H1 (cell line): ENCODE measurements around the gene ATP6V0E2. TPM values are rescaled to one million over a fixed set of nuclear protein-coding genes. Genes with fewer than 3 reads are reported as not detected.

Experiments
- CTCF ChIA-PET: fragments of 300-600 bp; sonication (Branson Sonifier 250); formaldehyde crosslinking; loops from one replicate; lab custom pipeline; 2021; ENCODE audit not compliant: partially characterized antibody; lab: Charles Lee
- POLR2A ChIA-PET: fragments of 300-600 bp; sonication (Branson Sonifier 250); formaldehyde crosslinking; loops from one replicate; lab custom pipeline; 2021; ENCODE audit warnings: inconsistent platforms; ENCODE audit not compliant: partially characterized antibody; lab: Charles Lee
- DNase-seq, 2 experiments: peaks; one replicate each; pipeline versions ENCODE4 v3.0.0 to v3.0.0-alpha.2; 2010 to 2022; ENCODE audit warnings: low spot score in 2 of 2, low read depth in 1 of 2, mixed read lengths in 1 of 2
- FAIRE-seq: peaks from 2 replicates; lab custom pipeline; 2011; peaks lifted over from hg19 to GRCh38; lab: Jason Lieb, UNC
- H2AFZ ChIP-seq: 2 replicates; pipeline ENCODE4 v1.8.1; 2012; ENCODE audit warnings: low read length, inconsistent platforms
- H2AK5ac ChIP-seq: 2 replicates; pipeline ENCODE4 v1.6.1; 2013; ENCODE audit warnings: low read depth, low read length
- H2BK120ac ChIP-seq: replicated peaks from 2 replicates; pipeline ENCODE3; 2013; ENCODE audit warnings: low read depth, low read length, inconsistent platforms
- H2BK12ac ChIP-seq: 2 replicates; pipeline ENCODE4 v1.6.1; 2013; ENCODE audit warnings: low read depth, low read length
- H2BK15ac ChIP-seq: 2 replicates; pipeline ENCODE4 v1.6.1; 2013; ENCODE audit warnings: low read length
- H2BK20ac ChIP-seq: 2 replicates; pipeline ENCODE4 v1.6.1; 2013; ENCODE audit warnings: low read length
- H2BK5ac ChIP-seq: 2 replicates; pipeline ENCODE4 v1.6.1; 2013; ENCODE audit warnings: low read depth, low read length
- H3K14ac ChIP-seq: 2 replicates; pipeline ENCODE4 v1.6.1; 2013; ENCODE audit warnings: inconsistent platforms; ENCODE audit not compliant: insufficient read length
- H3K18ac ChIP-seq: 2 replicates; pipeline ENCODE4 v1.6.1; 2013; ENCODE audit warnings: low read length; ENCODE audit errors: extremely low read depth
- H3K23ac ChIP-seq: 2 replicates; pipeline ENCODE4 v1.6.1; 2013; ENCODE audit warnings: inconsistent platforms; ENCODE audit not compliant: insufficient read length
- H3K23me2 ChIP-seq: 2 replicates; pipeline ENCODE4 v1.6.1; 2013; ENCODE audit warnings: low read depth, low read length
- H3K27ac ChIP-seq: 2 replicates; pipeline ENCODE4 v1.6.1; 2011; ENCODE audit warnings: low read depth, low read length, inconsistent platforms
- H3K27me3 ChIP-seq, 4 experiments: replicated peaks in 1 of 4; 1 replicate in 1 of 4; 2 replicates in 3 of 4; pipeline versions ENCODE4 v1.6.1 to v1.8.1; 2011 to 2013; ENCODE audit warnings: low read length in 3 of 4, mild to moderate bottlenecking in 3 of 4, inconsistent platforms in 2 of 4, mixed read lengths in 2 of 4, moderate library complexity in 1 of 4; ENCODE audit not compliant: control insufficient read depth in 3 of 4, insufficient read depth in 3 of 4; ENCODE audit errors: extremely low read depth in 1 of 4
- H3K36me3 ChIP-seq, 4 experiments: 2 replicates each; pipeline versions ENCODE4 v1.6.1 to v1.8.1; 2011 to 2013; ENCODE audit warnings: mild to moderate bottlenecking in 4 of 4, low read length in 3 of 4, moderate library complexity in 2 of 4, control low read depth in 1 of 4, inconsistent platforms in 1 of 4; ENCODE audit not compliant: insufficient read depth in 4 of 4, control insufficient read depth in 2 of 4
- H3K4ac ChIP-seq: replicated peaks from 2 replicates; pipeline ENCODE3; 2013; ENCODE audit warnings: low read length, low read depth, mixed read lengths, inconsistent platforms; ENCODE audit not compliant: insufficient read length
- H3K4me1 ChIP-seq, 4 experiments: replicated peaks in 1 of 4; 1 replicate in 1 of 4; 2 replicates in 3 of 4; pipeline versions ENCODE4 v1.6.1 to v1.8.1; 2011 to 2013; ENCODE audit warnings: low read length in 3 of 4, inconsistent platforms in 2 of 4, mixed read lengths in 1 of 4; ENCODE audit not compliant: insufficient read depth in 4 of 4, control insufficient read depth in 3 of 4
- H3K4me2 ChIP-seq, 2 experiments: 2 replicates each; pipeline versions ENCODE4 v1.6.1 to v1.8.1; 2011 to 2013; ENCODE audit warnings: low read depth in 2 of 2, low read length in 2 of 2, control low read depth in 1 of 2, inconsistent platforms in 1 of 2, mild to moderate bottlenecking in 1 of 2; ENCODE audit not compliant: insufficient read depth in 1 of 2
- H3K4me3 ChIP-seq, 4 experiments: fragments of 200-600, 300-600 bp in 1 of 4; sonication (generic), shearing (Covaris generic), sonication (Bioruptor Twin) in 1 of 4; 2 replicates each; pipeline versions ENCODE4 v1.5.1 to v1.8.1; 2011 to 2016; ENCODE audit warnings: low read length in 4 of 4, low read depth in 3 of 4, control low read depth in 2 of 4, inconsistent platforms in 2 of 4, mild to moderate bottlenecking in 2 of 4, mixed read lengths in 1 of 4, moderate library complexity in 1 of 4; ENCODE audit not compliant: insufficient read depth in 2 of 4; ENCODE audit errors: extremely low read depth in 1 of 4
- H3K56ac ChIP-seq: replicated peaks from 2 replicates; pipeline ENCODE3; 2013; ENCODE audit warnings: low read depth, mild to moderate bottlenecking, mixed read lengths, low read length, inconsistent platforms; ENCODE audit not compliant: insufficient read length
- H3K79me1 ChIP-seq: 2 replicates; pipeline ENCODE4 v1.6.1; 2013; ENCODE audit warnings: low read depth, low read length, control low read depth
- H3K79me2 ChIP-seq, 2 experiments: 2 replicates each; pipeline versions ENCODE4 v1.6.1 to v1.8.1; 2012 to 2013; ENCODE audit warnings: low read length in 2 of 2, mild to moderate bottlenecking in 2 of 2, inconsistent platforms in 1 of 2; ENCODE audit not compliant: insufficient read depth in 2 of 2, control insufficient read depth in 1 of 2
- H3K9ac ChIP-seq, 4 experiments: replicated peaks in 1 of 4; 1 replicate in 1 of 4; 2 replicates in 3 of 4; pipeline versions ENCODE4 v1.6.1 to v1.8.1; 2011 to 2013; ENCODE audit warnings: low read depth in 3 of 4, low read length in 3 of 4, control low read depth in 2 of 4, mild to moderate bottlenecking in 2 of 4, moderate library complexity in 2 of 4, inconsistent platforms in 1 of 4; ENCODE audit errors: extremely low read depth in 1 of 4
- H3K9me3 ChIP-seq, 2 experiments: 2 replicates each; pipeline versions ENCODE4 v1.6.1 to v1.8.1; 2012 to 2013; ENCODE audit warnings: mild to moderate bottlenecking in 2 of 2, moderate library complexity in 2 of 2, control low read depth in 1 of 2, inconsistent platforms in 1 of 2, low read depth in 1 of 2, low read length in 1 of 2, mixed read lengths in 1 of 2; ENCODE audit not compliant: insufficient read depth in 2 of 2
- H4K20me1 ChIP-seq, 2 experiments: replicated peaks in 1 of 2; 2 replicates each; pipeline versions ENCODE3 to v1.8.1; 2011 to 2013; ENCODE audit warnings: inconsistent platforms in 2 of 2, low read length in 2 of 2, mild to moderate bottlenecking in 1 of 2; ENCODE audit not compliant: insufficient read depth in 2 of 2, control insufficient read depth in 1 of 2
- H4K5ac ChIP-seq: 2 replicates; pipeline ENCODE4 v1.6.1; 2013; ENCODE audit warnings: low read length, low read depth, mixed read lengths, inconsistent platforms; ENCODE audit not compliant: insufficient read length
- H4K8ac ChIP-seq: 2 replicates; pipeline ENCODE4 v1.8.0; 2013; ENCODE audit warnings: mild to moderate bottlenecking, moderate library complexity, low read length, inconsistent platforms; ENCODE audit not compliant: insufficient read depth; ENCODE audit errors: extremely low read depth
- H4K91ac ChIP-seq: replicated peaks from 2 replicates; pipeline ENCODE3; 2013; ENCODE audit warnings: low read length, mixed read lengths, inconsistent platforms; ENCODE audit not compliant: insufficient read length
- CREB1 ChIP-seq: IDR thresholded peaks from 2 replicates; pipeline ENCODE4 v1.6.1; 2012; ENCODE audit warnings: inconsistent platforms
- FOSL1 ChIP-seq: IDR thresholded peaks from 2 replicates; pipeline ENCODE4 v1.6.1; 2011; ENCODE audit warnings: mild to moderate bottlenecking, low read depth, low read length, moderate library complexity; ENCODE audit not compliant: insufficient read depth
- RBBP5 ChIP-seq: IDR thresholded peaks from 2 replicates; pipeline ENCODE4 v1.7.1; 2012; ENCODE audit warnings: low read depth, mild to moderate bottlenecking, inconsistent platforms, low read length, moderate library complexity, borderline replicate concordance
- SIRT6 ChIP-seq: IDR thresholded peaks from one replicate; pipeline ENCODE4 v1.7.1; 2012; ENCODE audit warnings: low read length, inconsistent platforms
- SP2 ChIP-seq: IDR thresholded peaks from 2 replicates; pipeline ENCODE4 v1.6.1; 2012; ENCODE audit warnings: mild to moderate bottlenecking, low read length, inconsistent platforms
- SP4 ChIP-seq: IDR thresholded peaks from 2 replicates; pipeline ENCODE4 v1.6.1; 2012; ENCODE audit warnings: low read length, inconsistent platforms
- SUZ12 ChIP-seq: fragments of 200-600 bp; sonication (generic); IDR thresholded peaks from 2 replicates; pipeline ENCODE4 v1.6.1; 2012; ENCODE audit warnings: mild to moderate bottlenecking, inconsistent platforms, low read length, moderate library complexity, mixed read lengths
- TAF1 ChIP-seq: IDR thresholded peaks from 2 replicates; pipeline ENCODE4 v1.6.1; 2011; ENCODE audit warnings: mild to moderate bottlenecking, low read depth, low read length
- TAF7 ChIP-seq: optimal IDR thresholded peaks from 2 replicates; pipeline ENCODE3; 2011; ENCODE audit warnings: low read depth, mild to moderate bottlenecking, inconsistent platforms, low read length, moderate library complexity, borderline replicate concordance
- TCF12 ChIP-seq: IDR thresholded peaks from 2 replicates; pipeline ENCODE4 v1.6.1; 2011; ENCODE audit warnings: low read depth, mild to moderate bottlenecking, low read length
- WGBS, 2 experiments: shearing (Covaris generic) in 1 of 2; methylation state at CpG; one replicate each; pipeline versions ENCODE4 v1.1.6 to v1.1.7; 2013 to 2015; ENCODE audit warnings: low lambda C conversion rate in 2 of 2, mixed read lengths in 2 of 2, inconsistent platforms in 1 of 2, low coverage in 1 of 2, missing lambda C conversion rate in 1 of 2; ENCODE audit not compliant: insufficient replicate concordance in 2 of 2, insufficient coverage in 1 of 2, insufficient read length in 1 of 2; ENCODE audit errors: extremely low coverage in 1 of 2, missing lambda C conversion rate in 1 of 2; 5-methylcytosine and 5-hydroxymethylcytosine counted together
- polyA plus RNA-seq, 7 experiments: library from polyadenylated mRNA; depleted of rRNA in 3 of 7; stranded (reverse) in 5 of 7; unstranded in 2 of 7; fragments of >200 nt in 5 of 7; fragments of 200-250 nt in 2 of 7; gene quantifications; 1 replicate in 5 of 7; 2 replicates in 1 of 7; 4 replicates in 1 of 7; pipeline versions ENCODE4 v1.2.1 to v1.2.3, GENCODE V29; 2011 to 2013; ENCODE audit warnings: missing spikeins in 2 of 7, mixed read lengths in 2 of 7
- total RNA-seq: library from RNA; stranded (reverse); fragmentation: NEBNext Ultra II Directional; extraction: Animal tissue kit (Norgen Biotek cat#: 25700); gene quantifications from 2 replicates; pipeline ENCODE4 v1.2.1, GENCODE V29; 2021
- TF ChIP-seq, protein P1 (sequence below): IDR thresholded peaks from 2 replicates; pipeline ENCODE4 v1.6.1; 2012; ENCODE audit warnings: inconsistent platforms
- TF ChIP-seq, protein P2 (sequence below), 3 experiments: IDR thresholded peaks; 1 replicate in 2 of 3; 2 replicates in 1 of 3; pipeline versions ENCODE4 v1.5.1 to v1.6.1; 2011; ENCODE audit warnings: low read length in 3 of 3, mild to moderate bottlenecking in 3 of 3, inconsistent platforms in 2 of 3, low read depth in 1 of 3, moderate library complexity in 1 of 3; ENCODE audit not compliant: insufficient read depth in 1 of 3; ENCODE audit errors: control extremely low read depth in 1 of 3

ATP6V0E2 gene
- total and polyA plus RNA-seq, 2 of the 8 experiments (the other 6 are each of a cell fraction or from before 2014, with no cell fraction given): 26.1 to 47.9 TPM

GRCh38 chr7:149883048-149883438 lies 9.3 kb downstream of the ATP6V0E2 start:
- no peak overlapping the region for H2BK120ac ChIP-seq
- H3K79me1 ChIP-seq: no peaks in the 10 kb centered on the region
- no peak overlapping the region for H3K4me2 ChIP-seq
- no peak overlapping the region for H2AFZ ChIP-seq
- H4K5ac ChIP-seq: no peak overlapping the region
- WGBS, 2 experiments: 78% methylated on average over 8 of the region's 8 CpGs; no CpG with 5 or more reads in 1 of the 2 experiments
- no peaks in the 10 kb centered on the region for H3K9me3 ChIP-seq
- H3K4me3 ChIP-seq: no peak overlapping the region
- H2BK5ac ChIP-seq: no peak overlapping the region
- peaks cover 0 to 1% of the 10 kb centered on the region in 2 experiments for H4K20me1 ChIP-seq
- POLR2A ChIA-PET: no interaction called here
- H3K9ac ChIP-seq: no peak overlapping the region
- no peaks in the 10 kb centered on the region for H3K23me2 ChIP-seq
- H2BK20ac ChIP-seq: no peak overlapping the region
- FAIRE-seq (no peak), DNase-seq (no peak)
- no peak overlapping the region for H3K56ac ChIP-seq
- CTCF ChIA-PET: interaction anchor here (0.7 to 7.0 kb wide), 18 partner anchors 8 to 131 kb away, joined by 3 to 68 read pairs (median 4); no protein-coding TSS in a partner anchor
- peak overlapping the region; percentile 54; the same call in 1 of the 2 replicates for H2BK15ac ChIP-seq
- H3K79me2 ChIP-seq: no peaks in the 10 kb centered on the region
- H3K4me1 ChIP-seq: peaks cover 5 to 9% (median 5%) of the 10 kb centered on the region in 4 experiments; a peak in 6 of 7 replicates
- H3K23ac ChIP-seq: no peak overlapping the region
- H4K8ac ChIP-seq: no peak overlapping the region
- no peak overlapping the region for H3K27ac ChIP-seq
- no peaks in the 10 kb centered on the region for H3K27me3 ChIP-seq
- peak overlapping the region; percentile 0; the same call in 1 of the 2 replicates for H2BK12ac ChIP-seq
- no peak overlapping the region for H3K14ac ChIP-seq
- H3K18ac ChIP-seq: 0 out of 2 replicates have a peak overlapping the region, but pooled peaks have one; percentile 38
- H3K36me3 ChIP-seq: no peaks in the 10 kb centered on the region; a peak in 1 of 8 replicates
- H2AK5ac ChIP-seq: no peak overlapping the region
- H3K4ac ChIP-seq: no peak overlapping the region
- no peak overlapping the region for H4K91ac ChIP-seq
- TF ChIP-seq RBBP5 (no peak), TCF12 (no peak), SP2 (no peak), TAF1 (no peak), SUZ12 (no peak), SIRT6 (no peak), TAF7 (no peak), FOSL1 (no peak), CREB1 (no peak), SP4 (no peak)
- TF ChIP-seq, protein P1, sequence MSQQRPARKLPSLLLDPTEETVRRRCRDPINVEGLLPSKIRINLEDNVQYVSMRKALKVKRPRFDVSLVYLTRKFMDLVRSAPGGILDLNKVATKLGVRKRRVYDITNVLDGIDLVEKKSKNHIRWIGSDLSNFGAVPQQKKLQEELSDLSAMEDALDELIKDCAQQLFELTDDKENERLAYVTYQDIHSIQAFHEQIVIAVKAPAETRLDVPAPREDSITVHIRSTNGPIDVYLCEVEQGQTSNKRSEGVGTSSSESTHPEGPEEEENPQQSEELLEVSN: no peak
- TF ChIP-seq, protein P2, sequence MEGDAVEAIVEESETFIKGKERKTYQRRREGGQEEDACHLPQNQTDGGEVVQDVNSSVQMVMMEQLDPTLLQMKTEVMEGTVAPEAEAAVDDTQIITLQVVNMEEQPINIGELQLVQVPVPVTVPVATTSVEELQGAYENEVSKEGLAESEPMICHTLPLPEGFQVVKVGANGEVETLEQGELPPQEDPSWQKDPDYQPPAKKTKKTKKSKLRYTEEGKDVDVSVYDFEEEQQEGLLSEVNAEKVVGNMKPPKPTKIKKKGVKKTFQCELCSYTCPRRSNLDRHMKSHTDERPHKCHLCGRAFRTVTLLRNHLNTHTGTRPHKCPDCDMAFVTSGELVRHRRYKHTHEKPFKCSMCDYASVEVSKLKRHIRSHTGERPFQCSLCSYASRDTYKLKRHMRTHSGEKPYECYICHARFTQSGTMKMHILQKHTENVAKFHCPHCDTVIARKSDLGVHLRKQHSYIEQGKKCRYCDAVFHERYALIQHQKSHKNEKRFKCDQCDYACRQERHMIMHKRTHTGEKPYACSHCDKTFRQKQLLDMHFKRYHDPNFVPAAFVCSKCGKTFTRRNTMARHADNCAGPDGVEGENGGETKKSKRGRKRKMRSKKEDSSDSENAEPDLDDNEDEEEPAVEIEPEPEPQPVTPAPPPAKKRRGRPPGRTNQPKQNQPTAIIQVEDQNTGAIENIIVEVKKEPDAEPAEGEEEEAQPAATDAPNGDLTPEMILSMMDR (IDR thresholded peaks at IDR 0.05; ENCODE audit: control extremely low read depth in 1 of 3, insufficient read depth in 1 of 3, low read depth in 1 of 3, low read length in 3 of 3): no peak
